HG02973 (cell line): ENCODE results near the gene ATAD3B.

Experiments used
- ATAC-seq: cut with Tn5 transposase; IDR thresholded peaks from one replicate; pipeline ENCODE4 v1.9.1; 2021; ENCODE audit warnings: moderate library complexity; ENCODE audit not compliant: unreplicated experiment

ATAD3B gene

GRCh38 chr1:1543706-1544099, 72.1 kb downstream of the ATAD3B start:
- no peak for ATAC-seq

GRCh38 chr1:1544544-1544943, 73.0 kb downstream of the ATAD3B start:
- no peak for ATAC-seq
